ENCODE data around the gene WDR64.

DNA sequence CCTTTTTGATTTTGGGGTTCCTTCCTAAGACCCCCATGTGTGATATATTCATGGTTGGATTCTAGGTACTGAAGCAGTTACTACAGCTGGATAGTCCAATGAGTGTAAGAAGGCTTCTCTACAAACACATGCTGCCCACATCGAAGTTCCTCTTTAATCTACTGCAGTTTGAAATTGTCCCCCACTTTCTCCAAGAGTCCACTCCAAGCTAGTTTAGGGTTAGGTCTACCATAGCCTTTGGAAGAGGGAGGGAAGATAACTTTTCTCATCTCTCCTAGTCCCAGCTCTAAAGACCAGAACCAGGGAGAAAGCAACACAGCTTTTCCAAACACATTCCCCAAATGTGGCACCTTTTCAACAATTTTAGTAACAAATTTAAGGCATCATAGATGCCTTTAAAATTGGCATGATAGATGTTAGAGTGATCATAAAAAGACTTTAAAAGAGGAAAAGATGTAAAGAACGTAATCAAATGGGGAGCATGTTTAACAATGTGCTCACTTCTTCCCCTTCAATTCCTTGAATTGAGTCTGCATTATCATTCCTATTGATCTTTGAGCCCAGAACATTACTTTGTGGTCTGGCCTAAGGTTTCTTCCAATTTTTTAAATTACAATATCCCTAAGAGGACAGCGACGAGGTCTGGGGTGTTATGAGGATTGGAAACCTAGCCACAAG lies 194.9 kb downstream of the WDR64 start:
- TF ChIP-seq, protein P1, sequence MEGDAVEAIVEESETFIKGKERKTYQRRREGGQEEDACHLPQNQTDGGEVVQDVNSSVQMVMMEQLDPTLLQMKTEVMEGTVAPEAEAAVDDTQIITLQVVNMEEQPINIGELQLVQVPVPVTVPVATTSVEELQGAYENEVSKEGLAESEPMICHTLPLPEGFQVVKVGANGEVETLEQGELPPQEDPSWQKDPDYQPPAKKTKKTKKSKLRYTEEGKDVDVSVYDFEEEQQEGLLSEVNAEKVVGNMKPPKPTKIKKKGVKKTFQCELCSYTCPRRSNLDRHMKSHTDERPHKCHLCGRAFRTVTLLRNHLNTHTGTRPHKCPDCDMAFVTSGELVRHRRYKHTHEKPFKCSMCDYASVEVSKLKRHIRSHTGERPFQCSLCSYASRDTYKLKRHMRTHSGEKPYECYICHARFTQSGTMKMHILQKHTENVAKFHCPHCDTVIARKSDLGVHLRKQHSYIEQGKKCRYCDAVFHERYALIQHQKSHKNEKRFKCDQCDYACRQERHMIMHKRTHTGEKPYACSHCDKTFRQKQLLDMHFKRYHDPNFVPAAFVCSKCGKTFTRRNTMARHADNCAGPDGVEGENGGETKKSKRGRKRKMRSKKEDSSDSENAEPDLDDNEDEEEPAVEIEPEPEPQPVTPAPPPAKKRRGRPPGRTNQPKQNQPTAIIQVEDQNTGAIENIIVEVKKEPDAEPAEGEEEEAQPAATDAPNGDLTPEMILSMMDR (conservative IDR thresholded peaks at IDR 0.05; ENCODE audit: low read depth, low read length) = no peak
- TF ChIP-seq EZH2phosphoT487 (IDR thresholded peaks at IDR 0.05; ENCODE audit: borderline replicate concordance, low read length) = no peak
- no peak for TF ChIP-seq EZH2 (IDR thresholded peaks at IDR 0.05; ENCODE audit: low read length, unreplicated experiment)
